ENCODE measurements around the gene ACTR6. TPM values are rescaled to one million over a fixed set of nuclear protein-coding genes. Genes with fewer than 3 reads are reported as not detected.
"Not testable (repeated sequence)": the region's sequence is repeated elsewhere in the genome, so short reads cannot be mapped to it uniquely, and the experiment has no call there.

The ACTR6 gene
- total and polyA plus RNA-seq, 8 donors: 3.8 to 14.4 (median 7.0) TPM

- 91 to 97% methylated on average over 5 of the region's 5 CpGs for WGBS, 2 donors
- intact Hi-C loops (cut with DNase I): no loop called here
- TF ChIP-seq CTCF (IDR thresholded peaks at IDR 0.05): no peak
- H3K4me3 ChIP-seq: no peak overlapping the region
- ATAC-seq (no peak), DNase-seq (no peak), FAIRE-seq (no peak)
- no peaks in the 10 kb centered on the region for H3K9me3 ChIP-seq
- H3K27ac ChIP-seq: no peak overlapping the region
- no peaks in the 10 kb centered on the region for H3K27me3 ChIP-seq
- no peaks in the 10 kb centered on the region for H3K36me3 ChIP-seq
- no peaks in the 10 kb centered on the region for H3K4me1 ChIP-seq
Measured at GRCh38 chr12:100187857-100188519, 12.6 kb upstream of the ACTR6 start.

DNA sequence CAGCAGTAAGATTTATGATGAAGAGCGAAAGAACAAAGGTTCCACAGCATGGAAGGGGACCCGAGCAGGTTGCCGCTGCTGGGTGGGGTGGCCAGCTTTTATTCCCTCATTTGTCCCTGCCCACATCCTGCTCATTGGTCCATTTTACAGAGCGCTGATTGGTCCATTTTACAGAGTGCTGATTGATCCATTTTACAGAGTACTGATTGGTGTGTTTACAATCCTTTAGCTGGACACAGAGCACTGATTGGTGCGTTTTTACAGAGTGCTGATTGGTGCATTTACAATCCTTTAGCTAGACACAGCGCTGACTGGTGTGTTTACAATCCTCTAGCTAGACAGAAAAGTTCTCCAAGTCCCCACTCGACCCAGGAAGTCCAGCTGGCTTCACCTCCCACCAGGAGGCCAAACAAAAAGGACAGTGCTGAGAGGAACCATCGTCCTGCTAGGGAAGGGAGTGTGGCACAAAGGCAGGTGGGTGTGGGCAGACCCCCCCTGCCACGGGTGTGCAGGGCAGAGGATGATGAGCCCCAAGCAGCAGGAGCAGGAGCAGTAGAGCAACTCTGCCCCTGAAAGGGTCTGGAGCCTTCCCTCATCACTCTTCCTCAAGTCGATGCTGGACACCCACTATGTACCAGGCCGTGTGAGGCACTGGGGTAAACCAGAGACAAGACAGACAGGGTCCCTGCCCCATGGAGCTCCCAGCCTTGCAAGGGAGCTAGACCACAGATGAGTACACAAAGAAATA, 11.6 kb upstream of the ACTR6 start:
- H3K27ac ChIP-seq; H3K36me3 ChIP-seq; H3K9me3 ChIP-seq; FAIRE-seq; H3K4me3 ChIP-seq; H3K27me3 ChIP-seq; H3K4me1 ChIP-seq; intact Hi-C loops (cut with DNase I); DNase-seq; ATAC-seq: not testable (repeated sequence)
- WGBS, 2 donors: 94% methylated on average over 11 of the region's 11 CpGs

DNA sequence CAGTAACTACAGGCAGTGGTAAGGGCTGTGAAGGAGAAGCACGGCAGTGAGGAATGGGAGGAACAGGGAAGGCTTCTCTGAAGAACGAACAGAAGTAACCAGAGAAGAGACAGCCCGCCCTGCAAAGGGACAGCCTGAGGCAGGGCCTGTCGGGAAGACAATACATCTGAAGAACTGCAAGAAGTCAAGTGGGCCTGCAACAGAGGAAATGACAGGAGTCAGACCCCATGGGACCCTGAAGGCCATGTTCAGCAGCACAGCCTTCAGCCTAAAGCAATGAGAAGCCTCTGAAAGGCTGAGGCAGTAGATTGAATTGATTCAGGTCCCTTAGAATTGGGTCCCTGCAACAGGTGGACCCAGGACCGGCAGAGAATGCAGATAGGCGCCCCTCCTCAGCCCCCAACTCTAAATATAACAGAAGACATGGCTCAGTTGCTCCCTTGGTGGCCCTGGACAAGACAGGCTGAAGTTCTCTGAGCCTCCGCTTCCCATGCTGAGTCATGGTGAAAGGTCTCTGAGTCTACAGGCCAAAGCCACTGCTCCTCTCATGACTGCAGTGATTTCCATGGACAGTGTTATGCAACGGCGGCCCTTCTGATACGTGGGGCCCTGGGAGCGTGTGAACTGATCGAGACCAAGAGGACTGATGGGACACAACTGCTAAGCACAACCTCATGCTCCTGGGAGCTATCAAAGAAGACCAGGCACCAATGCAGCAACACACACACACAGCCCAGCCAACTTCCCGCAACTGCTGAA, 10.8 kb upstream of the ACTR6 start:
- intact Hi-C loops (cut with DNase I): no loop called here
- DNase-seq (no peak), ATAC-seq (no peak), FAIRE-seq (no peak)
- Histone ChIP-seq H3K9me3 (no peaks in the 10 kb centered on the region), H3K27me3 (no peaks in the 10 kb centered on the region), H3K36me3 (no peaks in the 10 kb centered on the region), H3K4me3 (no peak overlapping the region), H3K27ac (no peak overlapping the region), H3K4me1 (no peaks in the 10 kb centered on the region)
- WGBS, 2 donors: 92% methylated on average over 13 of the region's 13 CpGs
- TF ChIP-seq CTCF (IDR thresholded peaks at IDR 0.05): no peak

DNA sequence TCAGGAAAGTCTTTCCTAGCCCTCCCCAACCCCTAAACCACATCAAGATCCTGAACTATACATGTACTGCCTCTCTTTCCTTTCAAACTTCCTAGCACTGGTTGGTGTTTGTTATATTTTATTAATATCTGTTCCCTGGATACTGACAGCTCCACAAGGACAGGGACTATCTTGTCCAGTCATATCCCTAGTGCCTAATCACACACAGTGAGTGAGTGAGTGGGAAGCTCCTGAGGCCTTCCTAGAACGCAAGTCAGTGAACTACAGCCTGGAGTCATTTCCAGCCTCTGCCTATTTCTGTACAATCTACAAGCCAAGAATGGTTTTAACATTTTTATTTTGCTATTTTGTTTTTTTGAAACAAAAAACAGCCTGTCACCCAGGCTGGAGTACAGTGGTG, 7.5 kb upstream of the ACTR6 start:
- DNase-seq (no peak), ATAC-seq (no peak), FAIRE-seq (no peak)
- Histone ChIP-seq H3K4me1 (no peaks in the 10 kb centered on the region), H3K9me3 (no peaks in the 10 kb centered on the region), H3K36me3 (no peaks in the 10 kb centered on the region), H3K4me3 (no peak overlapping the region), H3K27ac (no peak overlapping the region), H3K27me3 (no peaks in the 10 kb centered on the region)
- 96 to 100% methylated on average over 1 of the region's 1 CpG for WGBS, 2 donors
- TF ChIP-seq CTCF (IDR thresholded peaks at IDR 0.05): no peak
- intact Hi-C loops (cut with DNase I): no loop called here

- TF ChIP-seq CTCF (IDR thresholded peaks at IDR 0.05): no peak
- H3K27me3 ChIP-seq: no peaks in the 10 kb centered on the region
- 93 to 99% methylated on average over 4 of the region's 4 CpGs for WGBS, 2 donors
- DNase-seq: no peak
- no peak for FAIRE-seq
- intact Hi-C loops (cut with DNase I): no loop called here
- H3K27ac ChIP-seq: no peak overlapping the region
- no peak overlapping the region for H3K4me3 ChIP-seq
- ATAC-seq: no peak
- H3K4me1 ChIP-seq: peaks cover 0 to 10% (median 5%) of the 10 kb centered on the region in 3 donors
- no peaks in the 10 kb centered on the region for H3K9me3 ChIP-seq
- no peaks in the 10 kb centered on the region for H3K36me3 ChIP-seq
Measured at GRCh38 chr12:100197486-100197885, 3.1 kb upstream of the ACTR6 start.

Measured in pancreas (tissue), 10 donors.